NT2/D1 (cell line): ENCODE data around the gene RTF2.
"Not testable (repeated sequence)": the region's sequence is repeated elsewhere in the genome, so short reads cannot be mapped to it uniquely, and the experiment has no call there.

Experiments used
- DNase-seq: peaks from one replicate; pipeline ENCODE4 v3.0.0-alpha.2; 2011; ENCODE audit warnings: low read depth, low spot score
- H3K27me3 ChIP-seq: 2 replicates; pipeline ENCODE4 v1.6.0; 2011; ENCODE audit warnings: mild to moderate bottlenecking; ENCODE audit not compliant: insufficient read length, insufficient read depth
- H3K36me3 ChIP-seq: 2 replicates; pipeline ENCODE4 v1.6.1; 2011; ENCODE audit warnings: mild to moderate bottlenecking, low read length, mixed read lengths; ENCODE audit not compliant: insufficient read depth, insufficient read length
- H3K4me1 ChIP-seq: 2 replicates; pipeline ENCODE4 v1.5.1; 2011; ENCODE audit not compliant: insufficient read depth, insufficient read length
- H3K4me3 ChIP-seq: 2 replicates; pipeline ENCODE4 v1.5.1; 2011; ENCODE audit warnings: low read depth; ENCODE audit not compliant: insufficient read length
- H3K9ac ChIP-seq: 2 replicates; pipeline ENCODE4 v1.6.0; 2011; ENCODE audit warnings: low read depth; ENCODE audit not compliant: insufficient read length
- H3K9me3 ChIP-seq: 2 replicates; pipeline ENCODE4 v1.5.1; 2011; ENCODE audit warnings: mild to moderate bottlenecking, low read length; ENCODE audit not compliant: insufficient read depth
- SUZ12 ChIP-seq: IDR thresholded peaks from 2 replicates; pipeline ENCODE4 v1.6.1; 2011; ENCODE audit not compliant: insufficient read length, insufficient read depth; ENCODE audit errors: extremely low read depth
- YY1 ChIP-seq: IDR thresholded peaks from 2 replicates; pipeline ENCODE4 v1.6.1; 2011; ENCODE audit not compliant: insufficient read length, insufficient read depth
- ZNF274 ChIP-seq: IDR thresholded peaks from 2 replicates; pipeline ENCODE4 v1.6.1; 2011; ENCODE audit warnings: mild to moderate bottlenecking, low read depth, low read length

The RTF2 gene

GRCh38 chr20:56552911-56553629, 84.6 kb downstream of the RTF2 start:
- H3K27me3 ChIP-seq: no peaks in the 10 kb centered on the region
- no peak overlapping the region for H3K9ac ChIP-seq
- no peaks in the 10 kb centered on the region for H3K4me1 ChIP-seq
- TF ChIP-seq SUZ12 (no peak), ZNF274 (no peak), YY1 (no peak)
- no peak for DNase-seq
- peaks cover 11% of the 10 kb centered on the region; the same call in 1 of the 2 replicates for H3K9me3 ChIP-seq
- no peak overlapping the region for H3K4me3 ChIP-seq
- no peaks in the 10 kb centered on the region for H3K36me3 ChIP-seq

GRCh38 chr20:56554869-56555268, 86.4 kb downstream of the RTF2 start:
- H3K4me1 ChIP-seq: no peaks in the 10 kb centered on the region
- H3K27me3 ChIP-seq: no peaks in the 10 kb centered on the region
- no peaks in the 10 kb centered on the region for H3K36me3 ChIP-seq
- TF ChIP-seq SUZ12 (no peak), YY1 (no peak), ZNF274 (no peak)
- H3K9ac ChIP-seq: no peak overlapping the region
- peak; percentile 23 for DNase-seq
- no peaks in the 10 kb centered on the region for H3K9me3 ChIP-seq
- no peak overlapping the region for H3K4me3 ChIP-seq

GRCh38 chr20:56558968-56559367, 90.5 kb downstream of the RTF2 start:
- Histone ChIP-seq H3K27me3 (no peaks in the 10 kb centered on the region), H3K36me3 (no peaks in the 10 kb centered on the region), H3K4me1 (no peaks in the 10 kb centered on the region), H3K9ac (no peak overlapping the region), H3K9me3 (no peaks in the 10 kb centered on the region), H3K4me3 (no peak overlapping the region)
- no peak for DNase-seq
- TF ChIP-seq SUZ12: no peak
- TF ChIP-seq ZNF274: no peak
- TF ChIP-seq YY1: no peak

GRCh38 chr20:56564526-56564925, 96.1 kb downstream of the RTF2 start:
- H3K9me3 ChIP-seq, H3K4me3 ChIP-seq, H3K4me1 ChIP-seq, H3K9ac ChIP-seq, H3K36me3 ChIP-seq, H3K27me3 ChIP-seq, DNase-seq: not testable (repeated sequence)

- no peaks in the 10 kb centered on the region for H3K4me1 ChIP-seq
- TF ChIP-seq ZNF274: no peak
- no peak for TF ChIP-seq YY1
- TF ChIP-seq SUZ12: no peak
- no peaks in the 10 kb centered on the region for H3K36me3 ChIP-seq
- H3K9ac ChIP-seq: no peak overlapping the region
- H3K27me3 ChIP-seq: no peaks in the 10 kb centered on the region
- no peaks in the 10 kb centered on the region for H3K9me3 ChIP-seq
- H3K4me3 ChIP-seq: no peak overlapping the region
- no peak for DNase-seq
Measured at GRCh38 chr20:56565511-56565910, 97.1 kb downstream of the RTF2 start.

GRCh38 chr20:56566621-56567020, 98.2 kb downstream of the RTF2 start:
- Histone ChIP-seq H3K4me1 (no peaks in the 10 kb centered on the region), H3K36me3 (no peaks in the 10 kb centered on the region), H3K9ac (no peak overlapping the region), H3K27me3 (no peaks in the 10 kb centered on the region), H3K4me3 (no peak overlapping the region), H3K9me3 (no peaks in the 10 kb centered on the region)
- TF ChIP-seq YY1 (no peak), SUZ12 (no peak), ZNF274 (no peak)
- no peak for DNase-seq
